Mucosa of descending colon (tissue), 3 donors: ENCODE results near the gene ARHGAP22. TPM values are rescaled to one million over a fixed set of nuclear protein-coding genes. Genes with fewer than 3 reads are reported as not detected.

Source experiments
- ATAC-seq: fragments of 200-7000 bp; cut with Tn5 transposase; one replicate; pipeline ENCODE4 v1.9.1; 2020; ENCODE audit warnings: mild to moderate bottlenecking, moderate library complexity
- DNase-seq, 3 donors: peaks; one replicate each; pipeline ENCODE4 v3.0.0-alpha.2; 2020
- H3K36me3 ChIP-seq: fragments of 200-600 bp; one replicate; pipeline ENCODE4 v1.8.0; 2021; ENCODE audit warnings: low read depth, mild to moderate bottlenecking
- H3K4me1 ChIP-seq: fragments of 200-600 bp; one replicate; pipeline ENCODE4 v1.8.0; 2021; ENCODE audit warnings: low read depth, mild to moderate bottlenecking
- H3K4me3 ChIP-seq: fragments of 200-600 bp; one replicate; pipeline ENCODE4 v1.8.0; 2021; ENCODE audit warnings: mild to moderate bottlenecking
- H3K9me3 ChIP-seq: fragments of 200-600 bp; one replicate; pipeline ENCODE4 v1.8.0; 2021; ENCODE audit warnings: mild to moderate bottlenecking
- intact Hi-C, 2 donors: fragments of 100-400 bp; cut with DNase I in 1 of 2; cut with micrococcal nuclease in 1 of 2; formaldehyde crosslinking; loops; one replicate each; pipeline versions ENCODE4 v1.11.0 to v1.11.1; 2022; cut with DNase I, micrococcal nuclease
- total RNA-seq, 3 donors: library from RNA; stranded (reverse); fragmentation: NEBNext Ultra II Directional in 2 of 3; extraction: Animal tissue kit (Norgen Biotek cat#: 25700) in 2 of 3; gene quantifications; one replicate each; pipeline versions ENCODE4 v1.2.1 to v1.2.4, GENCODE V29; 2021 to 2023
- TF ChIP-seq, protein P1 (sequence below): fragments of 200-600 bp; IDR thresholded peaks from one replicate; pipeline ENCODE4 v1.8.0; 2022; ENCODE audit warnings: antibody characterized with exemption, mild to moderate bottlenecking
- donor health status: DM: no; HTN: no; CAD: no; lungs with moderate emphysema.
- donor health status: DM: no; HTN: no; CAD: no.
- donor health status: DM: no; HTN: yes; CAD: no.

Gene ARHGAP22
- total RNA-seq, 3 donors from 2014 or later: 0.93 to 5.9 (median 1.3) TPM

DNA sequence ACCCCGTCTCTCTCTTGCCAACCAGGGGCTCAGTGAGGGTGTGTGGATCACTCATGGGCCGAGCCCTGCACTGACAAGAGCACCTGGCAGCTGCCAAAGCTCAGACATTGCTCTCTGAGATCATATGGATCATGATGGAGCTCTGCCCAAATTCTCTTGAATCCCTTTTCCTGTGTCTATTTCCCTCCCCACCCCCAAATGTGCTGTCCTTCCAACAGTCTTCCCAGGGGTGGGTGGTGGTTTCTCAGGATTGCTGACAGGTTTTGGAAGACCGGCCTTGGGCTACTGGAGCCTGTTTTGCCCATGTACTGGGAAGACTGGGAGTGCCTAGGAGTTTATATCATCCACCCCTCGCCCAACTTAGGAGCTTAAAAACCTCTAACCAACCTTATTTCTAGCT is 10.5 kb downstream of the ARHGAP22 start:
- Histone ChIP-seq H3K4me1 (no peaks in the 10 kb centered on the region), H3K9me3 (no peaks in the 10 kb centered on the region), H3K4me3 (no peak overlapping the region), H3K36me3 (no peaks in the 10 kb centered on the region)
- TF ChIP-seq, protein P1, sequence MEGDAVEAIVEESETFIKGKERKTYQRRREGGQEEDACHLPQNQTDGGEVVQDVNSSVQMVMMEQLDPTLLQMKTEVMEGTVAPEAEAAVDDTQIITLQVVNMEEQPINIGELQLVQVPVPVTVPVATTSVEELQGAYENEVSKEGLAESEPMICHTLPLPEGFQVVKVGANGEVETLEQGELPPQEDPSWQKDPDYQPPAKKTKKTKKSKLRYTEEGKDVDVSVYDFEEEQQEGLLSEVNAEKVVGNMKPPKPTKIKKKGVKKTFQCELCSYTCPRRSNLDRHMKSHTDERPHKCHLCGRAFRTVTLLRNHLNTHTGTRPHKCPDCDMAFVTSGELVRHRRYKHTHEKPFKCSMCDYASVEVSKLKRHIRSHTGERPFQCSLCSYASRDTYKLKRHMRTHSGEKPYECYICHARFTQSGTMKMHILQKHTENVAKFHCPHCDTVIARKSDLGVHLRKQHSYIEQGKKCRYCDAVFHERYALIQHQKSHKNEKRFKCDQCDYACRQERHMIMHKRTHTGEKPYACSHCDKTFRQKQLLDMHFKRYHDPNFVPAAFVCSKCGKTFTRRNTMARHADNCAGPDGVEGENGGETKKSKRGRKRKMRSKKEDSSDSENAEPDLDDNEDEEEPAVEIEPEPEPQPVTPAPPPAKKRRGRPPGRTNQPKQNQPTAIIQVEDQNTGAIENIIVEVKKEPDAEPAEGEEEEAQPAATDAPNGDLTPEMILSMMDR: no peak
- DNase-seq (no peak), ATAC-seq (no peak)
- intact Hi-C loops: no loop called here

DNA sequence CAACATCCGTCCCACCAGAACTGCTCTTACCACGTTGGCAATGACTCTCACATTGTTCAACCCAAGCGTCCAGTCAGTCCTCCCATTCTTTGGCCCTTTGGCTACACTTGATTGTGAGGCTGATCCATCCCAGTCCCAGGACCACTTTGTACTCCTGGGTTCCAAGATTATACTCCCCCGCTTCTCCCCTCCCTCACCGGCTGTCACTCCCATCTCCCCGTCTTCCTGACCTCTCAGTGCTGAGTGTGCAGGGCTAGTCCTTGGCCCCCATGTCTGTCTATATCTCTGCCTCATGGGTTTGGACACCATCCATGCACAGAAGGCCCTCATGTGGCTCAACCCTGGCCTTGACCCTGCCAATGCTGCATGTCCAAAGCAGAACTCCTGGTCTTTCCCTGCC is 12.5 kb downstream of the ARHGAP22 start:
- intact Hi-C loops: no loop called here
- TF ChIP-seq, protein P1: no peak
- ATAC-seq: no peak
- no peak overlapping the region for H3K4me3 ChIP-seq
- H3K9me3 ChIP-seq: no peaks in the 10 kb centered on the region
- no peaks in the 10 kb centered on the region for H3K4me1 ChIP-seq
- no peaks in the 10 kb centered on the region for H3K36me3 ChIP-seq
- no peak for DNase-seq

DNA sequence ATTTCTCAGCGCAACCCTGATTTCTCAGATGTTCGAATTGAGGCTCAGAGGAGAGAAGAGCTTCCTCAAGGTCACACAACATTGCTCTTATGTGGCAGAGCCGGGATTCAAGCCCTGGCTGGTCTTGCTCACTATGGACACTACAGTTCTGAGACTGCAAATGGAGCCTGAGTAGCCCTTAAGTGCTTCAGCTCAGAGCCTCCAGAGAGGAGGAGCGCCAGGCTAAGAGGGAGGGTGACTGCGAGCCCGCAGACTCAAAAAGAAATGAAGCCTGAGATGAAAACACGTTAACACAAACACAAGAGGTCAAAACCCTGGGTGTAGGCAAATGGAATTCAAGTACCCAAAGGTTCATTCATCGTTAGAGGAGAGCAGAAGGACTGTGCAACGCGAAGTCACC is 13.9 kb downstream of the ARHGAP22 start:
- ATAC-seq (no peak), DNase-seq (no peak)
- Histone ChIP-seq H3K36me3 (no peaks in the 10 kb centered on the region), H3K4me3 (no peak overlapping the region), H3K4me1 (no peaks in the 10 kb centered on the region), H3K9me3 (no peaks in the 10 kb centered on the region)
- TF ChIP-seq, protein P1: no peak
- intact Hi-C loops: no loop called here

DNA sequence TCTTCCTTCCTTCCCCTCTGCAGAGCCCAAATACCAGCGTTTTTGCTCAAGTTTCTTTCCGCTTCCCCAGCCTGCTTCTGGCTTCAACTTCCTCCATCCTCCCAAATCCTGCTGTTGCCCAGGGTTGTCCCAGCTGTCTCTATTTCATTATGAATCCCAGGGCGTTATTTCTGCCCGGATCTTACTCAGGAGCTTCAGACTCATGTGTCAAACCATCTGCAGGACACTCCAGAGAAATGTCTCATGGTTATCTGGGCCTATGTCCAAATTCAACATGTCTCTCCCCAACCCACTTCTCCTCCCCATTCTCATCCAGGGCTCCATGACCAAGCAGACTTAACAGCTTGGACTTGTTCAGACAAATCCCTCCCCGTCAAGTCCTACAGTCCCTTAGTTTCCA is 15.6 kb downstream of the ARHGAP22 start:
- ATAC-seq: peak; percentile 32
- DNase-seq: no peak
- Histone ChIP-seq H3K4me1 (no peaks in the 10 kb centered on the region), H3K9me3 (no peaks in the 10 kb centered on the region), H3K36me3 (no peaks in the 10 kb centered on the region), H3K4me3 (no peak overlapping the region)
- TF ChIP-seq, protein P1: no peak
- intact Hi-C loops: no loop called here

DNA sequence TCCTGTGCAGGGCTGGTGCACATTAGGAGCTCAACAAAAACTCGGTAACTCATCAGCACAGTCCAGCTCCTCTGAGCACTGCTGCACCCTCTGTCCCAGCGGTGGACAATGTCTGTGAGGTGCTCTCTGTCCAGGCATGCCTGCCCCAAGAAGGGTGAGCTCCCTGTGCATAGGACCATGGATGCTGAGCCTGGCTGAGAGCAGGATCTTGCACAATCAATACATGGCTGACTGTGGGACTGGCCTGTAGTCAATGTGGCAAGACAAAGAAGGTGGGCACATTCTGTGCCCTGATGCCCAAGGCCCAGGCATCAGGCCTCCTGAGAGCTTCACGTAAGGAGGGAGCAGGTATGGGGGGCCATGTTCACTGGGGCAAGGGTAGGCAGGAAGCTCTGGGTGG is 17.1 kb downstream of the ARHGAP22 start:
- TF ChIP-seq, protein P1: no peak
- no peak for ATAC-seq
- Histone ChIP-seq H3K4me3 (no peak overlapping the region), H3K9me3 (no peaks in the 10 kb centered on the region), H3K4me1 (no peaks in the 10 kb centered on the region), H3K36me3 (no peaks in the 10 kb centered on the region)
- intact Hi-C loops: no loop called here
- DNase-seq: no peak

DNA sequence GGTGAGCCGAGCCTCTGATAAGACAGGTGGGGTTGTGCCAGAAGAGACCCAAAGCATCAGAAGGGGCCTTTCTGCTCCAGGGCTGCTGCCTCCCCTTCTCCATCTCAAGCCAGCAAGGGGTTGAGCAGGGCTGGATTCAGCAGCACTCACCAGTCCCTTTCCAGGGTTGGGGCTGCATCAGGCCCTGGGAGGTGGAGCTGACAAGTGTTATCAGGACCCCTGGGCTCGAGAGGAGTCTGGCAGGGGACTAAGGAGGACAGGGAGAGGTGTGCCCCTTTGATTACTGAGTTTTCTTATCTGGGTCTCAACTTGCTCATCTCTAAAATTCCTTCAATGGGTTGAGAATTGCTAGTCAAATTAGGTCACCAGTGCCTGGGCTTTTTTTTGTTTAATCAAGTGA is 17.8 kb downstream of the ARHGAP22 start:
- no peak for ATAC-seq
- no peak for DNase-seq
- H3K4me3 ChIP-seq: no peak overlapping the region
- intact Hi-C loops: no loop called here
- TF ChIP-seq, protein P1: no peak
- H3K4me1 ChIP-seq: no peaks in the 10 kb centered on the region
- no peaks in the 10 kb centered on the region for H3K36me3 ChIP-seq
- H3K9me3 ChIP-seq: no peaks in the 10 kb centered on the region
